Activated CD4-positive, alpha-beta memory T cell treated with anti-CD3 and anti-CD28 coated beads, Interleukin-2, amount 10 ng/mL, durations not matched to agents 7 days and 5 days (primary cell): ENCODE data around the gene PDXP. TPM values are rescaled to one million over a fixed set of nuclear protein-coding genes. Genes with fewer than 3 reads are reported as not detected.
"Not testable (repeated sequence)": the region's sequence is repeated elsewhere in the genome, so short reads cannot be mapped to it uniquely, and the experiment has no call there.

Experiments
- CTCF ChIA-PET: fragments of 350-600 bp; sonication (Branson Sonifier 250); formaldehyde crosslinking; loops from one replicate; lab custom pipeline; 2021; ENCODE audit warnings: antibody characterized with exemption, inconsistent platforms; lab: Charles Lee
- POLR2A ChIA-PET: fragments of 350-600 bp; sonication (Branson Sonifier 250); formaldehyde crosslinking; loops from one replicate; lab custom pipeline; 2021; ENCODE audit warnings: antibody characterized with exemption; lab: Charles Lee
- DNase-seq: peaks from one replicate; pipeline ENCODE4 v3.0.0-alpha.2; 2020
- H3K27ac Mint-ChIP-seq: one replicate; pipeline ENCODE4 v1.8.0; 2021; ENCODE audit warnings: mild to moderate bottlenecking, mixed read lengths
- H3K27me3 Mint-ChIP-seq: one replicate; pipeline ENCODE4 v1.8.0; 2021; ENCODE audit warnings: mixed read lengths
- H3K36me3 Mint-ChIP-seq: one replicate; pipeline ENCODE4 v1.8.0; 2021; ENCODE audit warnings: low read depth, mixed read lengths
- H3K4me1 Mint-ChIP-seq: one replicate; pipeline ENCODE4 v1.8.0; 2021; ENCODE audit warnings: mixed read lengths
- H3K4me3 Mint-ChIP-seq: one replicate; pipeline ENCODE4 v1.8.0; 2021; ENCODE audit warnings: mild to moderate bottlenecking, mixed read lengths
- H3K9me3 Mint-ChIP-seq: one replicate; pipeline ENCODE4 v1.8.0; 2021; ENCODE audit warnings: mixed read lengths
- total RNA-seq, 2 experiments: library from RNA; stranded (reverse); gene quantifications; one replicate each; pipeline ENCODE4 v1.2.3, GENCODE V29; 2021

PDXP gene, protein sequence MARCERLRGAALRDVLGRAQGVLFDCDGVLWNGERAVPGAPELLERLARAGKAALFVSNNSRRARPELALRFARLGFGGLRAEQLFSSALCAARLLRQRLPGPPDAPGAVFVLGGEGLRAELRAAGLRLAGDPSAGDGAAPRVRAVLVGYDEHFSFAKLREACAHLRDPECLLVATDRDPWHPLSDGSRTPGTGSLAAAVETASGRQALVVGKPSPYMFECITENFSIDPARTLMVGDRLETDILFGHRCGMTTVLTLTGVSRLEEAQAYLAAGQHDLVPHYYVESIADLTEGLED
- total RNA-seq, result 10 to 100 TPM; 19.1 to 21.6 TPM

DNA sequence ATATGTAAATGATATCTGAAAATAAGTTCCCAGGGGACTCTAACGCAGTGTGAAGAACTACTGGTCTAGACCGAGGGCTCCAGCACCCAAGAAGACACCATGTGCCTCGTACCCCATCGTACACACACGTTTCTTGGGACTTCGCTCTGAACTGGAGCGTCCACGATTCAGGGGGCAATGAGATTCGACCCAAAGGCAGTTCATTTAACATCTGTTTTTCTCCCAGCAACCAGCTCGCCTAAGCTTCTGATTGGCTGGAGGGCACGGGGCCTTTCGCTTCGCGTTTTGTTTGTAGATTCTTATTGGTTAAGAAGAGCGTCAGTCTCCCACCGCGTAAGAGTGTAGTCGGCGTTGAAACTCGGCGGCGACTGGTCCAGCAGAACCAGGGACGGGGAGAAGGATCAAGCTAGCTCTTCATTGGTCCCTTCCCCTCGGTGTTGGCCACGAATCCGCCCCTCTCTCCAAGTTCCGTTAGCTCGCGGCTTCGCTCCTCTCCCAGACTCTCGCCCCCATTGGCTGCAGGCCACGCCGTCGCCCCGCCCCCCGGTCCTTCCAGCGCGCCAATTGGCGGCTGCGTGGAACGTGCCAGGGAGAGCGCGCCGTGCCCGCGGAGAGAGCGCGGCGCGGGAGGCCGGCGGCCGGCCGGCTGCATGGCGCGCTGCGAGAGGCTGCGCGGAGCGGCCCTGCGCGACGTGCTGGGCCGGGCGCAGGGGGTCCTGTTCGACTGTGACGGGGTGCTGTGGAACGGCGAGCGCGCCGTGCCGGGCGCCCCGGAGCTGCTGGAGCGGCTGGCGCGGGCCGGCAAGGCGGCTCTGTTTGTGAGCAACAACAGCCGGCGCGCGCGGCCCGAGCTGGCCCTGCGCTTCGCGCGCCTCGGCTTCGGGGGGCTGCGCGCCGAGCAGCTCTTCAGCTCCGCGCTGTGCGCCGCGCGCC is at the start of gene PDXP:
PDXP (plus strand) TSS at position 591 of the 933 bp plus-strand sequence; CDS start at position 651, 60 bp downstream.
- Mint-ChIP-seq H3K9me3 (no peaks in the 10 kb centered on the region), H3K4me1 (peaks cover 42% of the 10 kb centered on the region), H3K36me3 (peaks cover 27% of the 10 kb centered on the region), H3K4me3 (peak within 1 kb of the TSS; percentile 84), H3K27me3 (no peaks in the 10 kb centered on the region), H3K27ac (peak within 1 kb of the TSS; percentile 80)
- POLR2A ChIA-PET, result interaction anchor here (0.9 to 15.9 kb wide), 12 partner anchors 9 to 1040 kb away, joined by 3 to 244 read pairs (median 10); partner anchors contain the start of genes GGA1, LGALS1, NOL12 and SH3BP1
- DNase-seq, result peak; percentile 98
- CTCF ChIA-PET, result interaction anchor here (0.6 to 12.8 kb wide), 20 partner anchors 13 to 295 kb away, joined by 3 to 191 read pairs (median 4); partner anchors contain the start of genes C22orf23, GGA1, LGALS1 and NOL12

DNA sequence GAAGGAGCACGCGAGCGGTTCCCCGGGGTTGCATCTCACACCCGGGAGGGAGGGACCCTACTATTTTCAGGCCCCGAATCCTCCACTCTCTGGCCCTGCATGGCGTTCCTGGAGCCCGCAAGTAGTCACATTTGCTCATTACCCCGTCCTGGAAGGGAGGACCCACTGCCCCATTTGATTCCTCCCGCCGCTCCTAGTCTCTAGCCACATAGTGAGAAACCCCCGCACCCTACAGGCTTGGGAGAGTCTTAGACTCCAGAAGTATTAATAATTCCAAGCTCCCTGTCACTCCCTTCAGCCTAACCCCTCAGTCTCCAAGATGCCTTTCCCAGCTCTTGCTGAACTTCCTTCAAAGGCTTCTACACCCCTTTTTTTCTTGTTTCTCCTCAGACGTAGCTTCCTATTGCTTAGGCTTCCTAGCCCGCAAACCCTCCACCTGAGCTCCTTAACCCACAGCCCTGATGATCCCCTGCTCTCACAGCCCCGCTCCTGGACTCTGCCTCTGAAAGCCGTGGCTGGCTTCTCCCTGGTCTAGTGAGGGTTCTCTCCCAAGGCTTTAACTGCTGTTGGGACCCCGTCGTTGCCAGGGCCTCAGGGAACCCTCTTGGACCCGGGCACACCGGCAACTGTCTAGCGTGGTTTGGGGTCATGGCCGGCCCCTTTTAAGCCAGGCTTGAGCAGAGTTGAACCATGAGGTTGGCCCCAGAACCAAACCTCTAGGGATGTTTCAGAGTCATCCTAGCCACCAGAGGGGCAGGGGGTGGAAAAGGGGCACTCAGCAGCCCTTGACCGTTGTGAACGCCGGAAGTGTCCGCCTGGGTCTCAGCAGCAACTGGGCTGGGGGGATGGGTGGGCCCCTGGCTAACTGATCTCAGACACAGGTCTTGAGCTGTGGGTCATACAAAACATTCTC is 49.0 kb upstream of the PDXP start:
- peak; percentile 27 for DNase-seq
- H3K4me1 Mint-ChIP-seq, result peaks cover 59% of the 10 kb centered on the region
- CTCF ChIA-PET, result interaction anchor here (0.5 to 9.2 kb wide), 18 partner anchors 9 to 1226 kb away, joined by 3 to 112 read pairs (median 14); partner anchors contain the start of genes LGALS1, NOL12 and PDXP

DNA sequence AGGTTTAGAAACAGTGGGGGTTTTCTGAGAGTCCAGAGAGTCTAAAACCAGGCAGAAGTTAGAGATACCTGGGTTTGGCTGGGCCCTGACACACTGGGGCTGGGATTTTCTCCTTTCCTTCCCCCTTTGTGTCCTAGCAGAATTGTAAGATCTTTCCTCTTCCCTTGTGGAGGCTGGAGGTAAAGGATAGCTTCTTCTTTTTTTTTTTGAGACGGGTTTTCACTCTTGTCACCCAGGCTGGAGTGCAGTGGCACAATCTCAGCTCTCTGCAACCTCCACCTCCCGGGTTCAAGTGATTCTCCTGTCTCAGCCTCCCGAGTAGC is 48.4 kb upstream of the PDXP start:
- not testable (repeated sequence) for H3K9me3 Mint-ChIP-seq, DNase-seq, H3K36me3 Mint-ChIP-seq, H3K27me3 Mint-ChIP-seq
- peaks cover 54% of the 10 kb centered on the region for H3K4me1 Mint-ChIP-seq
- peak overlapping the region; percentile 89 for H3K4me3 Mint-ChIP-seq
- ChIA-PET CTCF (interaction anchor here (3.6 to 9.2 kb wide), 5 partner anchors 8 to 74 kb away, joined by 15 to 112 read pairs (median 30); partner anchors contain the start of gene NOL12), POLR2A (interaction anchor here (1.2 to 2.7 kb wide), 9 partner anchors 8 to 76 kb away, joined by 4 to 18 read pairs (median 5); partner anchors contain the start of genes NOL12 and SH3BP1)
- peak overlapping the region; percentile 86 for H3K27ac Mint-ChIP-seq

More for the DNA sequence above, 49.0 kb upstream of the PDXP start:
- Mint-ChIP-seq H3K4me3 (peak overlapping the region; percentile 89), H3K27ac (peak overlapping the region; percentile 86), H3K36me3 (peaks cover 4% of the 10 kb centered on the region), H3K9me3 (no peaks in the 10 kb centered on the region), H3K27me3 (no peaks in the 10 kb centered on the region)
- POLR2A ChIA-PET, result interaction anchor here (1.1 to 3.5 kb wide), 15 partner anchors 8 to 235 kb away, joined by 4 to 28 read pairs (median 8); partner anchors contain the start of genes ANKRD54, LGALS1, MFNG and NOL12

DNA sequence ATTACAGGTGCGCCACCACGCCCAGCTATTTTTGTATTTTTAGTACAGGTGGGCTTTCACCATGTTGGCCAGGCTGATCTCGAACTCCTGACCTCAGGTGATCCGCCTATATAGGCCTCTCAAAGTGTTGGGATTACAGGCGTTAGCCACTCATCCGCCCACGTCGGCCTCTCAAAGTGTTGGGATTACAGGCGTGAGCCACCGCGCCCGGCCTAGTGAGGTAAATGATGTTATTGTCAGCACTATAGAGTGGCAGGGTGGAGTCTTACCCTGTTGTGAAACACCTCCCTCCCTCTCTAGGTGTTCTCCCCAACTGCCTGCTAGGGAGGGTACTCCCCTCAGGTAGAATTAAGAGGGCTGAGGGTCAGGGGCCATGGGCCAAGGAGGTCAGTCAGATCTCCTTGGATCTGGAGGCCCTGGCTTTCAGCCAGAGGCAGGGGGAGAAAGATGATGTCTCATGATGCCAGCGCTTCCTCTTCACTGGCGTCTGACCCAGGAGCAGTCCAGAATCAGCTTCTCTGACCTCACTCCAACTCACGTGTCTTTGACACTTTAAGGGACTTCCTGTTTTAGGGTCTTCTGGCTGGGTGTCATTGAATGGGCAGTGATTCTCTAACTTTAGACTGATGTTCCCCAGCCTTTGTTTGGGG is 47.9 kb upstream of the PDXP start:
- ChIA-PET CTCF (interaction anchor here (3.6 to 9.2 kb wide), 2 partner anchors 19 to 33 kb away, joined by 15 to 112 read pairs; no protein-coding TSS in a partner anchor), POLR2A (interaction anchor here (1.2 to 2.7 kb wide), 8 partner anchors 7 to 75 kb away, joined by 4 to 15 read pairs (median 5); partner anchors contain the start of genes NOL12 and SH3BP1)
- no peak for DNase-seq
- Mint-ChIP-seq H3K36me3 (peaks cover 7% of the 10 kb centered on the region), H3K4me3 (peak overlapping the region; percentile 89), H3K27ac (peak overlapping the region; percentile 26), H3K27me3 (no peaks in the 10 kb centered on the region), H3K4me1 (peaks cover 50% of the 10 kb centered on the region), H3K9me3 (no peaks in the 10 kb centered on the region)

DNA sequence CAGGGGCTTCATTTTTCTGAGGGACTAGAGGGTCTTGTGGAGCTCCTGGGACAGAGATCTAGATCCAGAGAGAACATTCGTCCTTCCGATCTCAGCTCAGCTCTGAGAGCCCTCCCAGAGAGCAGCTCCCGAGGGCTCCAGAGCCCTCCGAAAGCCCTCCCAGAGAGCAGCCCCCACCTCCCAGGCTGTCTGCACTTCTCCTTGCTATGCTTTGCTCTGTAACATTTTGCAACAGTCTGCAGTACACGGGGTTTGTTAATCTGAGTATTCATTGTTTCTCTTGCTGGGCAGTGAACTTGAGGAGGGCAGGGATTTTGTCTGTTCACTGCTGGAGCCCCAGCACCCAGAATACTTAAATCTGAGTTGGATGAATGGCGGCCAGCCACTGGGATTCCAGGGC is 47.3 kb upstream of the PDXP start:
- no peak overlapping the region for H3K27ac Mint-ChIP-seq

DNA sequence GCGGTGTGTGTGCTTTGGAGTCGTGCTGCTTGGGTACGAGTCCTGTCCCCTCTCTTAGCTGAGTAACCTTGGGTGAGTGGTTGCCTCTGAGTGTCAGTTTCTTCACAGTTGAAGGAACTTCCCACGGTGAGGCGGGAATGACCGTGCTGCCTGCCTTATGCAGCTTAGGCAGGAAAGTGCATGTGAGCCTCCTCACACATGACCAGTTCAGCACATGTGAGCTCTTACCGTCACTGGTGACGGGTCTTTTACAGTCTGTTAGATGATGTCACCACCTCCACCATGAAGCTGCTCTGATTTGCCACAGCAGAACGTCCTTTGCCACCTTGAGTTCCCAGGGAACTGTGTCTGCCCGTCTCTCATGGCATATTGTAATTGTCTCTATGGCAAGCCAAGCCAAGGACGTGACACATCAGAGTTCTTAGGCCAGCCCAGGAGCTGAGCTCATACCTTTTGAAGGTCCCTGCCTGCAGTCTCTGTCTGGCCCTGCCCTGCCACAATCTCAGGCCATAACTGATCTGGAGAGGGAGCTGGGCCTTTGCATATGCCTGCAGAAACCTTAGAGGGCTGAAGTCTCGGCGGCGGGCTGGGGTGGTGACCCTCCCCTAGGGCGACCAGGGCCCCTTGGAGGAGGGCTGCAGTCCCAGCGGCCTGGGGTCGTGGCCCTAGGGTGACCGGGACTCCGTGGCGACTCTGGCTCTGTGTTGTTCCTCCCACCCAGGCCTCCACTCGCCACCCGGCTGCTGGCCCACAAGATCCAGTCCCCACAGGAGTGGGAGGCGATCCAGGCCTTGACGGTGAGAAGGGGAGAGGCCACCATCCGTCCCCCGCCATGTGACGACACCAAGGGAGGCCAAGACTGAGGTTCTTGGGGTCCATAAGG is 42.1 kb upstream of the PDXP start:
- Mint-ChIP-seq H3K4me3 (no peak overlapping the region), H3K9me3 (no peaks in the 10 kb centered on the region), H3K4me1 (peaks cover 6% of the 10 kb centered on the region), H3K27ac (no peak overlapping the region), H3K27me3 (no peaks in the 10 kb centered on the region), H3K36me3 (peaks cover 15% of the 10 kb centered on the region)
- ChIA-PET CTCF (no interaction called here), POLR2A (interaction anchor here (1.1 kb wide), 1 partner anchor 9 kb away, joined by 3 read pairs; no protein-coding TSS in a partner anchor)
- DNase-seq, result no peak

More for the DNA sequence above, 47.3 kb upstream of the PDXP start:
- Mint-ChIP-seq H3K36me3 (peaks cover 10% of the 10 kb centered on the region), H3K9me3 (no peaks in the 10 kb centered on the region), H3K27me3 (no peaks in the 10 kb centered on the region), H3K4me3 (no peak overlapping the region), H3K4me1 (peaks cover 44% of the 10 kb centered on the region)
- DNase-seq, result no peak
- CTCF ChIA-PET, result interaction anchor here (1.1 to 3.6 kb wide), 2 partner anchors 32 kb away, joined by 4 to 15 read pairs; no protein-coding TSS in a partner anchor
- POLR2A ChIA-PET, result interaction anchor here (1.2 to 2.8 kb wide), 2 partner anchors 14 to 16 kb away, joined by 3 to 8 read pairs; no protein-coding TSS in a partner anchor

DNA sequence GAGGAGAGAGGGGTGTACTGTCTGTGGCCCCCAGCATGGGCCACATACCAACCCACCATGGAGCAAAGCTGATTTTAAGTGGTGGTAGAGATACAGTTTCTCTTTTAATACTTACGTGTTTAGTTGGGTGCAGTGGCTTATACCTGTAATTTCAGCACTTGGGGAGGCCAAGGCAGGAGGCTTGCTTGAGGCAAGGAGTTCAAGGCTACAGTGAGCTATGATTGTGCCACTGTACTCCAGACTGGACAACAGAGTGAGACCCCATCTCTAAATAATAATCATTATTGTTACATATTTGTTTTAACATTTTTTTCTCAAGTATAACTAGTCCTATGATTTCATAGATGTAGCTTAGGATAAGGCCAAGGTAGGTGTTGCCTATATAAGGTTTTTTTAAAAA is 41.1 kb upstream of the PDXP start:
- peaks cover 15% of the 10 kb centered on the region for H3K36me3 Mint-ChIP-seq
- H3K4me3 Mint-ChIP-seq, result no peak overlapping the region
- peaks cover 6% of the 10 kb centered on the region for H3K4me1 Mint-ChIP-seq
- ChIA-PET POLR2A (interaction anchor here (1.1 to 1.5 kb wide), 3 partner anchors 8 to 10 kb away, joined by 3 to 5 read pairs (median 3); no protein-coding TSS in a partner anchor), CTCF (interaction anchor here (0.8 to 3.0 kb wide), 3 partner anchors 9 to 65 kb away, joined by 3 to 21 read pairs (median 5); partner anchors contain the start of gene GGA1)
- DNase-seq, result no peak
- no peak overlapping the region for H3K27ac Mint-ChIP-seq
- H3K27me3 Mint-ChIP-seq, result no peaks in the 10 kb centered on the region
- H3K9me3 Mint-ChIP-seq, result no peaks in the 10 kb centered on the region

DNA sequence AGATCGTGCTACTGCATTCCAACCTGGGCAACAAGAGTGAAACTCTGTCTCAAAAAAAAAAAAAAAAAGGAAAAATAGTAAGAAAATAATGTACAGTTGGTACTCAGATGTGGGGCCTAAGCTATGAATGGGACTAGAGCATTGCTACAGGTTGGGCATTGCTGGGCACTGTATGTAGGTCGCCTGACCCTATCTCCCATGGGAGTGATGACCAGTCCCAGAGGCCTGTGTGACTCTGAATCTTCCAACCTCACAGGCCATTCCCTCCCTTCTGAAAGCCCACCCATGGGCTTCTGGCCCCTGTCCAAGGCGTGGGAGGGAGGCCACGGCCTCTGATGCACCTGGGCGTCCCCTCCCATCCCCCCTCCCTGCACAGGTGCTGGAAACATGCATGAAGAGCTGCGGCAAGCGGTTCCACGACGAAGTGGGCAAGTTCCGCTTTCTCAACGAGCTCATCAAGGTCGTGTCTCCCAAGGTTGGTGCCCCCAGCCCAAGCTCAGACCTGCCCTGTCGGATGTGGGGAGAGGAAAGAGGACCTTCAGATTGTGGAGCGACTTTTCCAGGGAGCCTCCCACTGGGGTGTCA is 40.4 kb upstream of the PDXP start:
- H3K4me1 Mint-ChIP-seq, result peaks cover 5% of the 10 kb centered on the region
- ChIA-PET POLR2A (interaction anchor here (1.1 to 1.5 kb wide), 5 partner anchors 8 to 14 kb away, joined by 3 to 5 read pairs (median 3); no protein-coding TSS in a partner anchor), CTCF (interaction anchor here (0.8 to 3.0 kb wide), 4 partner anchors 10 to 64 kb away, joined by 3 to 21 read pairs (median 4); partner anchors contain the start of gene GGA1)
- peaks cover 21% of the 10 kb centered on the region for H3K36me3 Mint-ChIP-seq
- H3K4me3 Mint-ChIP-seq, result no peak overlapping the region
- no peaks in the 10 kb centered on the region for H3K27me3 Mint-ChIP-seq
- H3K27ac Mint-ChIP-seq, result no peak overlapping the region
- no peak for DNase-seq
- H3K9me3 Mint-ChIP-seq, result no peaks in the 10 kb centered on the region

DNA sequence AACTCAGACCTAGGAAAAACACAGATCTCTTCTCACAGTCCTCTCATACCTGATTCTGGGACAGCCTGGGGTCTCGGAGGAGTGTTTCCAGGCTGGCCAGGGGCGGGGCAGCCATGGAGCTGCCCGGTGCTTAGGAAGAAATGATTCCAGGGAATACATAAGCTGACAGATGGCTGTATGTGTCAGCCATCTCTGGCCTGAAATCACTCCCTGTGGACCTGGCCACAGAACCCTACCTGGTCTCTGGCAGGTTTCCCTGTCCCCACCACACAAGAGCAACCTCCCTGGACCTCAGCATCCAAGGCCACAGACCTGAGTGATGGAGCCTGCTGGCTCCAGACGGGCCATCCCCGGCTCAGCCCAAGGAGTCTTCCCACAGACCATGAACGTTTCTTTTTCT is 39.8 kb upstream of the PDXP start:
- Mint-ChIP-seq H3K9me3 (no peaks in the 10 kb centered on the region), H3K27ac (no peak overlapping the region), H3K4me3 (no peak overlapping the region), H3K27me3 (no peaks in the 10 kb centered on the region), H3K4me1 (peaks cover 3% of the 10 kb centered on the region), H3K36me3 (peaks cover 22% of the 10 kb centered on the region)
- no peak for DNase-seq
- ChIA-PET POLR2A (interaction anchor here (1.2 to 2.0 kb wide), 6 partner anchors 9 to 39 kb away, joined by 3 to 6 read pairs (median 5); partner anchors contain the start of gene PDXP), CTCF (interaction anchor here (1.1 to 3.0 kb wide), 4 partner anchors 11 to 65 kb away, joined by 3 to 21 read pairs (median 4); partner anchors contain the start of gene GGA1)

DNA sequence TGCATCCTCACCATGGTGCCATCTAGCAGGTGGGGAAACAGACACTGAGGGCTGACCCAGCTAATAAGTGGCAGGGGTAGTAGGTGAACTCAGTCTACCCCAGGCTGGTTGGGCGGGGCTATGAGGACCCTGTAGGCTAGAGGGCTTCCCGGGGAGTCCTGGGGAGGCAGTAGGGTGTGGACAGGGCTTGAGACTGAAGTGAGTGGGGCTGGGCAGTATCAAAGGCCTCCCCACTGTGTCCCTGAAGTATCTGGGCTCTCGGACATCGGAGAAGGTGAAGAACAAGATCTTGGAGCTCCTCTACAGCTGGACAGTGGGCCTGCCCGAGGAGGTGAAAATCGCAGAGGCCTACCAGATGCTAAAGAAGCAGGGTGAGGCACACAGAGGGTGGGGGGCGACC is 38.5 kb upstream of the PDXP start:
- Mint-ChIP-seq H3K27me3 (no peaks in the 10 kb centered on the region), H3K4me3 (no peak overlapping the region), H3K9me3 (no peaks in the 10 kb centered on the region), H3K27ac (no peak overlapping the region), H3K36me3 (peaks cover 25% of the 10 kb centered on the region), H3K4me1 (peaks cover 10% of the 10 kb centered on the region)
- DNase-seq, result no peak
- POLR2A ChIA-PET, result interaction anchor here (0.8 to 2.0 kb wide), 4 partner anchors 10 to 38 kb away, joined by 3 to 6 read pairs (median 5); partner anchors contain the start of gene PDXP
- CTCF ChIA-PET, result interaction anchor here (0.8 to 3.0 kb wide), 3 partner anchors 12 to 63 kb away, joined by 4 to 21 read pairs (median 5); partner anchors contain the start of gene GGA1
